ENCODE data around the gene LPP.

GRCh38 chr3:188404701-188405100 is 250.7 kb downstream of the LPP start:
- TF ChIP-seq, protein P1, sequence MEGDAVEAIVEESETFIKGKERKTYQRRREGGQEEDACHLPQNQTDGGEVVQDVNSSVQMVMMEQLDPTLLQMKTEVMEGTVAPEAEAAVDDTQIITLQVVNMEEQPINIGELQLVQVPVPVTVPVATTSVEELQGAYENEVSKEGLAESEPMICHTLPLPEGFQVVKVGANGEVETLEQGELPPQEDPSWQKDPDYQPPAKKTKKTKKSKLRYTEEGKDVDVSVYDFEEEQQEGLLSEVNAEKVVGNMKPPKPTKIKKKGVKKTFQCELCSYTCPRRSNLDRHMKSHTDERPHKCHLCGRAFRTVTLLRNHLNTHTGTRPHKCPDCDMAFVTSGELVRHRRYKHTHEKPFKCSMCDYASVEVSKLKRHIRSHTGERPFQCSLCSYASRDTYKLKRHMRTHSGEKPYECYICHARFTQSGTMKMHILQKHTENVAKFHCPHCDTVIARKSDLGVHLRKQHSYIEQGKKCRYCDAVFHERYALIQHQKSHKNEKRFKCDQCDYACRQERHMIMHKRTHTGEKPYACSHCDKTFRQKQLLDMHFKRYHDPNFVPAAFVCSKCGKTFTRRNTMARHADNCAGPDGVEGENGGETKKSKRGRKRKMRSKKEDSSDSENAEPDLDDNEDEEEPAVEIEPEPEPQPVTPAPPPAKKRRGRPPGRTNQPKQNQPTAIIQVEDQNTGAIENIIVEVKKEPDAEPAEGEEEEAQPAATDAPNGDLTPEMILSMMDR (IDR thresholded peaks at IDR 0.05): no peak
- no peak for TF ChIP-seq POLR2AphosphoS5 (IDR thresholded peaks at IDR 0.05)

All from stomach (tissue), 4 donors.